ENCODE measurements around the gene PHACTR3. TPM values are rescaled to one million over a fixed set of nuclear protein-coding genes. Genes with fewer than 3 reads are reported as not detected.

PHACTR3 gene
- polyA plus RNA-seq, 1 donor (not counting 4 experiments of a cell fraction or from before 2014, with no cell fraction given), result 2.6 TPM

GRCh38 chr20:59668926-59669850 is 64.8 kb downstream of the PHACTR3 start:
- Histone ChIP-seq H2AFZ (ENCODE audit: control insufficient read depth, low read length) (no peak overlapping the region), H3K4me2 (ENCODE audit: control insufficient read depth, extremely low read depth, insufficient read depth, low read depth, low read length) (no peak overlapping the region), H3K27me3 (ENCODE audit: control insufficient read depth, extremely low read depth, insufficient read depth, low read length) (no peaks in the 10 kb centered on the region), H3K36me3 (ENCODE audit: control insufficient read depth in 2 of 2, extremely low read depth in 1 of 2, insufficient read depth in 2 of 2, low read length in 2 of 2) (no peaks in the 10 kb centered on the region), H3K9me3 (ENCODE audit: control insufficient read depth, low read depth, low read length) (no peaks in the 10 kb centered on the region), H3K4me1 (ENCODE audit: control insufficient read depth, extremely low read depth, insufficient read depth, low read length) (no peaks in the 10 kb centered on the region), H3K9ac (ENCODE audit: control insufficient read depth, extremely low read depth, insufficient read depth, low read length) (no peak overlapping the region), H3K9me1 (ENCODE audit: control insufficient read depth, extremely low read depth, insufficient read depth, low read length) (no peaks in the 10 kb centered on the region), H3K4me3 (ENCODE audit: control insufficient read depth in 2 of 3, extremely low read depth in 1 of 3, insufficient read depth in 2 of 3, low read depth in 1 of 3, low read length in 3 of 3) (no peak overlapping the region), H4K20me1 (ENCODE audit: control insufficient read depth, extremely low read depth, insufficient read depth, low read length) (no peaks in the 10 kb centered on the region), H3K79me2 (ENCODE audit: control insufficient read depth, insufficient read depth, low read length) (no peaks in the 10 kb centered on the region), H3K27ac (ENCODE audit: control insufficient read depth, insufficient read depth, low read length) (no peak overlapping the region)
- TF ChIP-seq EZH2 (IDR thresholded peaks at IDR 0.05; ENCODE audit: low read length) (no peak), CTCF (optimal IDR thresholded peaks at IDR 0.05 in 1 of 3, IDR thresholded peaks at IDR 0.05 in 1 of 3, conservative IDR thresholded peaks at IDR 0.05 in 1 of 3; ENCODE audit: extremely low read depth in 1 of 3, insufficient read depth in 2 of 3, low read length in 3 of 3) (no peak)
- FAIRE-seq (no peak), DNase-seq (ENCODE audit: low read depth, low spot score) (no peak)
- dilution Hi-C loops (cut with MboI; ENCODE audit: extremely low pct_ligation_motif_present, low sequenced_read_pairs), result no loop called here

DNA sequence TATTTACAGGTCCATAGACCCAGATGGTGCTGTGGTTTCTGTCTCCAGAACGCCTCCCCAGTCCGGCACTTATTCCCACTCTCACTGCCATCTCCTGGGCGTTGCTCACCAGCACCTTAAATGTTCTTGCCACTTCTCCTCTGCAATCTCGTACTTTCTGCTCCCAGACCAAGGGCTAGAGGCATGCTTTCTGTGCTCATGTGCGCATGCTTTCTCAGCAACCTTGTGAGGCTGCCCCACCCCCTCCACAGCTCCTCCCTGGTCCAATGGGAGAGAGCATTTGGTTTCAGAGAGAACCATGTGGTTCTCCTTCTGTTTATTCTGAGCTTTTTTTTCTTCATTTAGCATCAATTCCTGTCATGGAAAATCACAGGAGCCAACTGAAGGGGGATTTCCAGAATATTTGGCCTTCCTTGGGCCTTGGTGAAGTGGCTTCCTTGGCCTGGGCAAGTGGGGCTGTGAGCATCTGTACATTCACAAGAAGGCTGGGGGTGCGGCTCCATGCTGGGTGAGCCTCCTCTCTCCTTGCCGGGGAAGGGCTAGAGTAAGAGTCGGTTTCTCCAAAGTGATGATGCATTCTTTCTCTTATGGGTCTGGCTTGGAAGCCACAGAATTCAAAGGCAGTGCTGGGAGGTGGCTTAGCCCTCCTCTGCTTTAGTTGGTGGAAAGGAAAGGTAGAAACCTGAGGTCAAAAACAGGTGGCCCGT is 66.6 kb downstream of the PHACTR3 start:
- Histone ChIP-seq H3K79me2 (ENCODE audit: control insufficient read depth, insufficient read depth, low read length) (no peaks in the 10 kb centered on the region), H3K36me3 (ENCODE audit: control insufficient read depth in 2 of 2, extremely low read depth in 1 of 2, insufficient read depth in 2 of 2, low read length in 2 of 2) (no peaks in the 10 kb centered on the region), H3K27me3 (ENCODE audit: control insufficient read depth, extremely low read depth, insufficient read depth, low read length) (no peaks in the 10 kb centered on the region), H3K9me3 (ENCODE audit: control insufficient read depth, low read depth, low read length) (no peaks in the 10 kb centered on the region), H3K4me3 (ENCODE audit: control insufficient read depth in 2 of 3, extremely low read depth in 1 of 3, insufficient read depth in 2 of 3, low read depth in 1 of 3, low read length in 3 of 3) (no peak overlapping the region), H3K4me1 (ENCODE audit: control insufficient read depth, extremely low read depth, insufficient read depth, low read length) (no peaks in the 10 kb centered on the region), H3K9me1 (ENCODE audit: control insufficient read depth, extremely low read depth, insufficient read depth, low read length) (no peaks in the 10 kb centered on the region), H4K20me1 (ENCODE audit: control insufficient read depth, extremely low read depth, insufficient read depth, low read length) (no peaks in the 10 kb centered on the region), H3K27ac (ENCODE audit: control insufficient read depth, insufficient read depth, low read length) (no peak overlapping the region), H3K4me2 (ENCODE audit: control insufficient read depth, extremely low read depth, insufficient read depth, low read depth, low read length) (no peak overlapping the region), H2AFZ (ENCODE audit: control insufficient read depth, low read length) (no peak overlapping the region), H3K9ac (ENCODE audit: control insufficient read depth, extremely low read depth, insufficient read depth, low read length) (no peak overlapping the region)
- TF ChIP-seq CTCF (optimal IDR thresholded peaks at IDR 0.05 in 1 of 3, IDR thresholded peaks at IDR 0.05 in 1 of 3, conservative IDR thresholded peaks at IDR 0.05 in 1 of 3; ENCODE audit: extremely low read depth in 1 of 3, insufficient read depth in 2 of 3, low read length in 3 of 3), result no peak
- no peak for TF ChIP-seq EZH2 (IDR thresholded peaks at IDR 0.05; ENCODE audit: low read length)
- FAIRE-seq (no peak), DNase-seq (ENCODE audit: low read depth, low spot score) (no peak)
- dilution Hi-C loops (cut with MboI; ENCODE audit: extremely low pct_ligation_motif_present, low sequenced_read_pairs), result no loop called here
